ENCODE measurements around the gene ARMH2.
"Not testable (repeated sequence)": the region's sequence is repeated elsewhere in the genome, so short reads cannot be mapped to it uniquely, and the experiment has no call there.

The ARMH2 gene

GRCh38 chr6:24778121-24778520 lies 20.6 kb downstream of the ARMH2 start:
- Histone ChIP-seq H3K36me3 (ENCODE audit: control insufficient read depth, insufficient read depth, low read length, severe bottlenecking) (peaks cover 11% of the 10 kb centered on the region), H3K9me3 (ENCODE audit: control insufficient read depth, low read length) (no peaks in the 10 kb centered on the region), H3K27me3 (replicated peaks; ENCODE audit: control insufficient read depth, insufficient read depth, low read length) (no peaks in the 10 kb centered on the region), H3K4me3 (ENCODE audit: low read length) (no peak overlapping the region), H3K4me1 (ENCODE audit: control insufficient read depth, insufficient read depth, low read length) (peaks cover 30% of the 10 kb centered on the region), H3K9ac (ENCODE audit: low read length) (no peak overlapping the region)
- no peak for DNase-seq (ENCODE audit: low read depth)

DNA sequence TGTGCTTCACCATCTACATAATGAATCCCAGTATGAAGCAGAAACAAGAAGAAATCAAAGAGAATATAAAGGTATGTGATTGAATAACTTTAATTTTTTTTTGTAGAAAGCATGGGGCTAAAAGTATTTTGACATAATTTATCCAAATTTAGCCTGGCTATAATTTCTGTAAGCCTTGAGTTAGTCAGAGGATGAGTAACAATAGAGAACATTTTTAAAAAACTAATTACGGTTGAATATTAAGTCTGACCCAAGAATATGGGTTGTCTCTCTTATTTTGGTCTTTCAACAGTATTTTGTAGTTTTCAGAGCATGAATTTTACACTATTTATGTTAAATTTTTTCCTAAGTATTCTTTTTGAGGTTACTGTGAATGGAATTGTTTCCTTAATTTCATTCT lies 21.5 kb downstream of the ARMH2 start:
- Histone ChIP-seq H3K4me3 (ENCODE audit: low read length) (no peak overlapping the region), H3K9ac (ENCODE audit: low read length) (no peak overlapping the region), H3K4me1 (ENCODE audit: control insufficient read depth, insufficient read depth, low read length) (peaks cover 30% of the 10 kb centered on the region), H3K9me3 (ENCODE audit: control insufficient read depth, low read length) (no peaks in the 10 kb centered on the region), H3K36me3 (ENCODE audit: control insufficient read depth, insufficient read depth, low read length, severe bottlenecking) (peaks cover 7% of the 10 kb centered on the region), H3K27me3 (replicated peaks; ENCODE audit: control insufficient read depth, insufficient read depth, low read length) (no peaks in the 10 kb centered on the region)
- peak; percentile 26 for DNase-seq (ENCODE audit: low read depth)

DNA sequence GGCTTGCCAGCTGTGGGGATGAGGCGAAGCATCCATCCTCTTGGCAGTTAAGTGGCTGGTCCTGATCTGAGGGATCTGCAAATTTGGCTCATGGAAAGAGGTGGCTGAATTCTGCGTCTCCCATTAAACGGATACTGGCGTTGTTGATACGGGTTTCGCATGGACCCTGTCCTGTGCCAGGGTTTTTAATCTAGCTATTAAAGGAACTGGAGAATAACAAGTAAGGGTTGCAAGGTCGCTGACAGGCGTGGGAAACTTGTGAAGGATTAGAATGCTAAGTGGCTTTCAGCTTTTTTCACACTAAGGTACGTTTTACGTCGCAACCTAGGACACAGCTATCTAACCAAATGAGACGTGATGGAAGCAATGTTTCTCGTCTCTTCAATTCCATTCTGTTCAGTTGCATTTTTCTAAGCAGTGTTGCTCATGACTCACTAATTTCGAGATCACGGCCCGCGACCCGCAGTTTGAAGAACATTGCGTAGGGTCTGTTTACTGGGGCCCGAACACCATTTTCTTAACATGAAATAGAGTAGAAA lies 23.1 kb downstream of the ARMH2 start:
- DNase-seq (ENCODE audit: low read depth), result peak; percentile 78
- Histone ChIP-seq H3K27me3 (replicated peaks; ENCODE audit: control insufficient read depth, insufficient read depth, low read length) (no peaks in the 10 kb centered on the region), H3K4me1 (ENCODE audit: control insufficient read depth, insufficient read depth, low read length) (peaks cover 30% of the 10 kb centered on the region), H3K9ac (ENCODE audit: low read length) (peak overlapping the region; percentile 96), H3K36me3 (ENCODE audit: control insufficient read depth, insufficient read depth, low read length, severe bottlenecking) (no peaks in the 10 kb centered on the region), H3K9me3 (ENCODE audit: control insufficient read depth, low read length) (no peaks in the 10 kb centered on the region), H3K4me3 (ENCODE audit: low read length) (peak overlapping the region; percentile 100)

GRCh38 chr6:24774696-24775519 lies 23.8 kb downstream of the ARMH2 start, which contains the start of gene GMNN:
TSS of gene GMNN (plus strand) at chr6:24774937. CDS start at chr6:24777247, 2,310 bp downstream.
- H3K4me1 ChIP-seq (ENCODE audit: control insufficient read depth, insufficient read depth, low read length), result peaks cover 23% of the 10 kb centered on the region
- H3K9ac ChIP-seq (ENCODE audit: low read length), result peak within 1 kb of the TSS; percentile 96

DNA sequence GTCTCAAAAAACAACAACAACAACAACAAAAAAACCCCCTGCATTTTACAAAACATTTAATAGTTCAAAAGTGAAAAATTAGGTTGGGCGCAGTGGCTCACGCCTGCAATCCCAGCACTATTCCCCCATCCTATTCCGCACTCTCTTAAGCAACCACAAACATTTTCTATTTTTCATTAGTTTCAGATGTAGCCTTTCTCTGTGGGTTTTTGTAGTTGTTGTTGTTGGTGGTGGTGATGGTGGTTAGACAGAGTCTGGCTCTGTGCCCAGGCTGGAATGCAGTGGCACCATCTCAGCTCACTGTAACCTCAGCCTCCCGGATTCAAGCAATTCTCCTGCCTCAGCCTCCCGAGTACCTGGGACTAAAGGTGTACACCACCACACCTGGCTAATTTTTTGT lies 30.4 kb downstream of the ARMH2 start:
- no peaks in the 10 kb centered on the region for H3K27me3 ChIP-seq (replicated peaks; ENCODE audit: control insufficient read depth, insufficient read depth, low read length)
- H3K36me3 ChIP-seq (ENCODE audit: control insufficient read depth, insufficient read depth, low read length, severe bottlenecking), result no peaks in the 10 kb centered on the region
- no peak overlapping the region for H3K9ac ChIP-seq (ENCODE audit: low read length)
- H3K4me3 ChIP-seq (ENCODE audit: low read length), result no peak overlapping the region
- no peaks in the 10 kb centered on the region for H3K4me1 ChIP-seq (ENCODE audit: control insufficient read depth, insufficient read depth, low read length)
- no peak for DNase-seq (ENCODE audit: low read depth)
- H3K9me3 ChIP-seq (ENCODE audit: control insufficient read depth, low read length), result no peaks in the 10 kb centered on the region

More at GRCh38 chr6:24774696-24775519, 23.8 kb downstream of the ARMH2 start, which contains the start of gene GMNN:
- Histone ChIP-seq H3K27me3 (replicated peaks; ENCODE audit: control insufficient read depth, insufficient read depth, low read length) (no peaks in the 10 kb centered on the region), H3K36me3 (ENCODE audit: control insufficient read depth, insufficient read depth, low read length, severe bottlenecking) (no peaks in the 10 kb centered on the region), H3K9me3 (ENCODE audit: control insufficient read depth, low read length) (no peaks in the 10 kb centered on the region), H3K4me3 (ENCODE audit: low read length) (peak within 1 kb of the TSS; percentile 100)
- DNase-seq (ENCODE audit: low read depth), result peak; percentile 99

GRCh38 chr6:24766680-24767462 lies 31.8 kb downstream of the ARMH2 start:
- H3K36me3 ChIP-seq (ENCODE audit: control insufficient read depth, insufficient read depth, low read length, severe bottlenecking), result no peaks in the 10 kb centered on the region
- H3K4me3 ChIP-seq (ENCODE audit: low read length), result no peak overlapping the region
- no peaks in the 10 kb centered on the region for H3K9me3 ChIP-seq (ENCODE audit: control insufficient read depth, low read length)
- no peaks in the 10 kb centered on the region for H3K27me3 ChIP-seq (replicated peaks; ENCODE audit: control insufficient read depth, insufficient read depth, low read length)
- no peak overlapping the region for H3K9ac ChIP-seq (ENCODE audit: low read length)
- no peaks in the 10 kb centered on the region for H3K4me1 ChIP-seq (ENCODE audit: control insufficient read depth, insufficient read depth, low read length)
- peak; percentile 72 for DNase-seq (ENCODE audit: low read depth)

DNA sequence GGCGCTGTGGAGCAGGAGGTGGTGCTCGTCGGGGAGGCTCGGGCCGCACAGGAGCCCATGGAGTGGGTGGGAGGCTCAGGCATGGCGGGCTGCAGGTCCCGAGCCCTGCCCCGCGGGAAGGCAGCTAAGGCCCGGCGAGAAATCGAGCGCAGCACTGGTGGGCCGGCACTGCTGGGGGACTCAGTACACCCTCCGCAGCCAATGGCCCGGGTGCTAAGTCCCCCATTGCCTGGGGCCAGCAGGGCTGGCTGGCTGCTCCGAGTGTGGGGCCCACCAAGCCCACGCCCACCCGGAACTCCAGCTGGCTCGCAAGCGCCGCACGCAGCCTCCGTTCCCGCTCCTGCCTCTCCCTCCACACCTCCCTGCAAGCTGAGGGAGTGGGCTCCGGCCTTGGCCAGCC lies 32.7 kb downstream of the ARMH2 start:
- H3K9me3 ChIP-seq (ENCODE audit: control insufficient read depth, low read length); H3K27me3 ChIP-seq (replicated peaks; ENCODE audit: control insufficient read depth, insufficient read depth, low read length); H3K4me3 ChIP-seq (ENCODE audit: low read length); H3K9ac ChIP-seq (ENCODE audit: low read length); DNase-seq (ENCODE audit: low read depth); H3K4me1 ChIP-seq (ENCODE audit: control insufficient read depth, insufficient read depth, low read length); H3K36me3 ChIP-seq (ENCODE audit: control insufficient read depth, insufficient read depth, low read length, severe bottlenecking): not testable (repeated sequence)

DNA sequence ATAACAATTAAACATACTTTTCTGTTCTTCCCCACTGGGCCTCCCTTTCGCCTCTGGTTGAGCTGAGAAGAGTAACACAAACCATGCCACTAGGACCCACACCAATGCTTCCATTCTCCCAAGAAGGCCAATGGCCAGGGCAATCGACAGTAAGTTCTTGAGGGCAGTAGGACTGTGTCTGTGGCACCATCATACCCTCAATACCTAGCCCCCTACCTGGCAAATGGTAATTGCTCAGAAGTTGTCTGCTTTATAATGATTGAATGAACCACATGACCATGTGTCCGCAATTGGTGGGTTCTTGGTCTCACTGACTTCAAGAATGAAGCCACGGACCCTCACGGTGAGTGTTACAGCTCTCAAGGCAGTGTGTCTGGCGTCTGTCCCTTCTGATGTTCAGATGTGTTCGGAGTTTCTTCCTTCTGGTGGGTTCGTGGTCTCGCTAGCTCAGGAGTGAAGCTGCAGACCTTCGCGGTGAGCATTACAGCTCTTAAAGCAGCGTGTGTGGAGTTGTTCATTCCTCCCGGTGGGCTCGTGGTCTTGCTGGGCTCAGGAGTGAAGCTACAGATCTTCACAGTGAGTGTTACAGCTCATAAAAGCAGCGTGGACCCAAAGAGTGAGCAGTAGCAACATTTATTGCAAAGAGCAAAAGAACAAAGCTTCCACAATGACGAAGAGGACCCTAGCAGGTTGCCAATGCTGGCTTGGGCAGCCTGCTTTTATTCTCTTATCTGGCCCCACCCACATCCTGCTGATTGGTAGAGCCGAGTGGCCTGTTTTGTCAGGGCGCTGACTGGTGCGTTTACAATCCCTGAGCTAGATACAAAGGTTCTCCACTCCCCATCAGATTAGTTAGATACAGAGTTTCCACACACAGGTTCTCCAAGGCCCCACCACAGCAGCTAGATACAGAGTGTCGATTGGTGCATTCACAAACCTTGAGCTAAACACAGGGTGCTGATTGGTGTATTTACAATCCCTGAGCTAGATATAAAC lies 33.6 kb downstream of the ARMH2 start:
- H3K9ac ChIP-seq (ENCODE audit: low read length); H3K4me1 ChIP-seq (ENCODE audit: control insufficient read depth, insufficient read depth, low read length); H3K27me3 ChIP-seq (replicated peaks; ENCODE audit: control insufficient read depth, insufficient read depth, low read length); H3K36me3 ChIP-seq (ENCODE audit: control insufficient read depth, insufficient read depth, low read length, severe bottlenecking); H3K9me3 ChIP-seq (ENCODE audit: control insufficient read depth, low read length); H3K4me3 ChIP-seq (ENCODE audit: low read length); DNase-seq (ENCODE audit: low read depth): not testable (repeated sequence)

- Histone ChIP-seq H3K4me1 (ENCODE audit: control insufficient read depth, insufficient read depth, low read length) (no peaks in the 10 kb centered on the region), H3K9ac (ENCODE audit: low read length) (no peak overlapping the region), H3K27me3 (replicated peaks; ENCODE audit: control insufficient read depth, insufficient read depth, low read length) (no peaks in the 10 kb centered on the region), H3K9me3 (ENCODE audit: control insufficient read depth, low read length) (no peaks in the 10 kb centered on the region), H3K36me3 (ENCODE audit: control insufficient read depth, insufficient read depth, low read length, severe bottlenecking) (no peaks in the 10 kb centered on the region), H3K4me3 (ENCODE audit: low read length) (no peak overlapping the region)
- DNase-seq (ENCODE audit: low read depth), result no peak
Measured at GRCh38 chr6:24763578-24763977, 35.1 kb downstream of the ARMH2 start.

DNA sequence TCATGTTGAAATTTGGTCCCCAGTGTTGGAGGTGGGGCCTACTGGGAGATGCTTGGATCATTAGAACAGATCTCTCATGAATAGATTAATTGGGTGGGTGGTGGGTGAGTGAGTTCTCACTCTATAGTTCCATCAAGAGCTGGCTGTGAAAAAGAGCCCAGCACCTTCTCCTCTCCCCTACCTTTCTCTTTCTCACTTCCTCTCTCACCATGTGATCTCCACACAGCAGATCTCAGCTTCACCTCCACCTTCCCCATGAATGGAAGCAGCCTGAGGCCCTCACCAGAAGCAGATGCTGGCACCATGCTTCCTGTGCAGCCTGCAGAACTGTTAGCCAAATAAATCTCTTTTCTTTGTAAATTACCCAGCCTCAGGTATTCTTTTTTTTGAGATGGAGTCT lies 36.9 kb downstream of the ARMH2 start:
- DNase-seq (ENCODE audit: low read depth), result no peak

More for the DNA sequence above, 36.9 kb downstream of the ARMH2 start:
- no peak overlapping the region for H3K9ac ChIP-seq (ENCODE audit: low read length)
- no peaks in the 10 kb centered on the region for H3K27me3 ChIP-seq (replicated peaks; ENCODE audit: control insufficient read depth, insufficient read depth, low read length)
- no peaks in the 10 kb centered on the region for H3K36me3 ChIP-seq (ENCODE audit: control insufficient read depth, insufficient read depth, low read length, severe bottlenecking)
- no peaks in the 10 kb centered on the region for H3K4me1 ChIP-seq (ENCODE audit: control insufficient read depth, insufficient read depth, low read length)
- no peaks in the 10 kb centered on the region for H3K9me3 ChIP-seq (ENCODE audit: control insufficient read depth, low read length)
- no peak overlapping the region for H3K4me3 ChIP-seq (ENCODE audit: low read length)
